ENCODE data around the gene SERPINB6.
"Not testable (repeated sequence)": the region's sequence is repeated elsewhere in the genome, so short reads cannot be mapped to it uniquely, and the experiment has no call there.

GRCh38 chr6:2973180-2973579 is 1.8 kb upstream of the SERPINB6 start:
- TF ChIP-seq, protein P1, sequence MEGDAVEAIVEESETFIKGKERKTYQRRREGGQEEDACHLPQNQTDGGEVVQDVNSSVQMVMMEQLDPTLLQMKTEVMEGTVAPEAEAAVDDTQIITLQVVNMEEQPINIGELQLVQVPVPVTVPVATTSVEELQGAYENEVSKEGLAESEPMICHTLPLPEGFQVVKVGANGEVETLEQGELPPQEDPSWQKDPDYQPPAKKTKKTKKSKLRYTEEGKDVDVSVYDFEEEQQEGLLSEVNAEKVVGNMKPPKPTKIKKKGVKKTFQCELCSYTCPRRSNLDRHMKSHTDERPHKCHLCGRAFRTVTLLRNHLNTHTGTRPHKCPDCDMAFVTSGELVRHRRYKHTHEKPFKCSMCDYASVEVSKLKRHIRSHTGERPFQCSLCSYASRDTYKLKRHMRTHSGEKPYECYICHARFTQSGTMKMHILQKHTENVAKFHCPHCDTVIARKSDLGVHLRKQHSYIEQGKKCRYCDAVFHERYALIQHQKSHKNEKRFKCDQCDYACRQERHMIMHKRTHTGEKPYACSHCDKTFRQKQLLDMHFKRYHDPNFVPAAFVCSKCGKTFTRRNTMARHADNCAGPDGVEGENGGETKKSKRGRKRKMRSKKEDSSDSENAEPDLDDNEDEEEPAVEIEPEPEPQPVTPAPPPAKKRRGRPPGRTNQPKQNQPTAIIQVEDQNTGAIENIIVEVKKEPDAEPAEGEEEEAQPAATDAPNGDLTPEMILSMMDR (IDR thresholded peaks at IDR 0.05; ENCODE audit: insufficient read depth, low read length), result not testable (repeated sequence)
- TF ChIP-seq POLR2AphosphoS5 (IDR thresholded peaks at IDR 0.05; ENCODE audit: low read depth), result not testable (repeated sequence)

Measured in HL-60 (cell line).